ENCODE measurements around the gene PIK3R1. TPM values are rescaled to one million over a fixed set of nuclear protein-coding genes. Genes with fewer than 3 reads are reported as not detected.

PIK3R1 gene
- polyA plus RNA-seq, 4 donors: 9.2 to 68.4 (median 20.5) TPM

DNA sequence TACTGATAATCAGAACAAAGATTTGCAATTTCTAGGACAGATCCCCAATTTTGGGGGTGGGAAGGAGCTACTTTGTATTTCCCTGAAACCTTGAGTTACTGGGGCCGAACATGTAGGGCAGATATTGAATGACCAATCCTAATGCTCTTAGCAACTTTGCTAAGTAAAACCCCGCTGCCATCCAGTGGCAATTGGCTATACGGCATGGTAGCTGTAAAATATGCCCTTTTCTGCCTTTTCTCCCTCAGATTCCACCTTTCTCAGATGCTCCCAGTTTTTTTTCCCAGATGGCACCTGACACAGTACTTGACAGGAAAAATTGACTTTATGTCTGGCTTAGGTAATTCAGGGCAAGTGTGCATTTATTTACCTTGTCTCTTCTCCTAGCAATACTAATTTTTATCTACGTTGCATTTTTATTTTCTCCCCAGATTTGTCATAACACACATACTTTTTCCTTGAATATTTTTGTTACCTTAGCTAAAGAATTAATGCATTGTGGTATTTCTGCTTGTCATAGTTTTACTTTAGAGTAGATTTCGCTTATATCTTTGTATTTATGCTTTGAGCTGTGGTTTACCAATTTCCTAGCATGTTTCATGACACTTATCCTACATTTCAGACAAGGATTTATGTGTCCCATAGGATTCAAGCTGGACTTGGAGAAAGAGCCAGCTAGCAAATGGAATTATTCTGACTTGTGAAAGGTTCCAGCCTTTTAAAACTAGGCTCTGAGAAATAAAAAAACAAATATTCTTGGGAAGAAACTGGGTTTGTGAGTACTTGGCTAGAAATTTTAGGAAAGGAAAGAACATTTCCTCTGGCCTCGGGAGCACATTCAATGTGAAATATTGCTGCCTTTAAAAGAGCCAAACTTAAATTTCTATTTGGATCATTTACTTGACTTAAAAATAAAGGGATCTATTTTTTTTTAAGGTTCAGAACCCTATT is 37.4 kb downstream of the PIK3R1 start:
- H3K9me3 ChIP-seq (ENCODE audit: control insufficient read depth in 2 of 2, insufficient read depth in 1 of 2, low read depth in 1 of 2, low read length in 1 of 2): no peaks in the 10 kb centered on the region
- DNase-seq: peak; percentile 54 to 65
- WGBS, 3 donors: 30 to 47% (median 37%) methylated on average over 6 of the region's 6 CpGs
- H3K36me3 ChIP-seq (ENCODE audit: control insufficient read depth in 3 of 3, insufficient read depth in 2 of 3, low read depth in 1 of 3, low read length in 3 of 3): peaks cover 0 to 16% (median 0%) of the 10 kb centered on the region in 3 donors
- peaks cover 13 to 40% (median 34%) of the 10 kb centered on the region in 3 donors for H3K4me1 ChIP-seq (ENCODE audit: control insufficient read depth in 3 of 3, insufficient read depth in 2 of 3, low read depth in 1 of 3, low read length in 2 of 3)
- peak overlapping the region in 1 of 3 donors; percentile 18 for H3K27ac ChIP-seq (ENCODE audit: low read depth in 1 of 3, low read length in 2 of 3)
- FAIRE-seq: no peak
- H3K27me3 ChIP-seq (ENCODE audit: control insufficient read depth in 3 of 3, insufficient read depth in 3 of 3, low read length in 3 of 3): no peaks in the 10 kb centered on the region
- H3K4me3 ChIP-seq (ENCODE audit: low read depth in 1 of 3, low read length in 3 of 3): no peak overlapping the region

DNA sequence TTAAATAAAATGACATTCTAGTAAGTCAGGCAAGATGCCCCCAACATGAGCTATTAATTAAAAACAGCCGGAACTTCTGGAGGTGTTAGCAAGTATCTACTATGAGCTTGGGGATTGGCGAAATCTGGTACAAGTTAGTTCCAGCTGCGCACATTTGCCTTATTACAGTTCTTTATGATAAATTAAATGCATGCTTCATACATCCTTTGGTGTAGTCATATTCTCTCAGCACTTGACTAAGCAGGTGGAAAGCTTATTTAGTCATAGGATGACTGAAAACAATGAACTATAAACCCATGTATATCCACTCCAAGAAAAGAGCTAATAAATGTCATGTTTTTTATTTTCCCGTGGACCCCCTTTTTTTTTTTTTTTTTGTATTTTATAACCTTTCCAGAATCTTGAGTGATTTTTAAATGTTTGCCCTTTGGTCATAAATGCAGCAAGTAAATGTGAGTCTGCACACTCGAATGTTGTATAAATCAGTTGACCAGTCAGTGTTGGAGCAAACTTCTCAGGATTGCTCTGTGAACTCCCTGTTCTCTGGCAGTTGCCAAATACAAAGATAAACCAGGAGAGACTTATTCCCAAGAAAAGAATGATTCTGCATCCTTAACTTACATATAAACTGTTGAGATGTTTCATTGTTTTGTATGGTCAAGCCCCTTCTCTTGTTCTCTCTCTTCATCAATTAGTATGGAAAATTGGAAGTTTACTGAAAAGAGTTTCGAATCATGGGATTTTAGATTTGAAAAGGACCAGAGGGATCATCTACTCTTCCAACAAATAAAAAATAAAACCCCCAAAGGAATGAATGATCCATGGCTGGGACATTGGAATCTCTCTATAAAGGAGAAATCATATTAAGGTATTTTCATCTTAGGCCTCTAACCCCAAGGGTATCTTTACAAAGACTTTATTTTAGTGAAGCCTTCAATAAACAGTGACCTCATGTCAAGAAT is 38.3 kb downstream of the PIK3R1 start:
- DNase-seq: no peak
- H3K4me3 ChIP-seq (ENCODE audit: low read depth in 1 of 3, low read length in 3 of 3): no peak overlapping the region
- no peaks in the 10 kb centered on the region for H3K27me3 ChIP-seq (ENCODE audit: control insufficient read depth in 3 of 3, insufficient read depth in 3 of 3, low read length in 3 of 3)
- peaks cover 16 to 40% (median 38%) of the 10 kb centered on the region in 3 donors for H3K4me1 ChIP-seq (ENCODE audit: control insufficient read depth in 3 of 3, insufficient read depth in 2 of 3, low read depth in 1 of 3, low read length in 2 of 3)
- peaks cover 0 to 14% (median 0%) of the 10 kb centered on the region in 3 donors for H3K36me3 ChIP-seq (ENCODE audit: control insufficient read depth in 3 of 3, insufficient read depth in 2 of 3, low read depth in 1 of 3, low read length in 3 of 3)
- FAIRE-seq: no peak
- H3K27ac ChIP-seq (ENCODE audit: low read depth in 1 of 3, low read length in 2 of 3): no peak overlapping the region
- WGBS, 3 donors: 43 to 61% (median 56%) methylated on average over 6 of the region's 6 CpGs
- H3K9me3 ChIP-seq (ENCODE audit: control insufficient read depth in 2 of 2, insufficient read depth in 1 of 2, low read depth in 1 of 2, low read length in 1 of 2): no peaks in the 10 kb centered on the region

GRCh38 chr5:68254810-68255209 is 39.3 kb downstream of the PIK3R1 start:
- Histone ChIP-seq H3K27ac (ENCODE audit: low read depth in 1 of 3, low read length in 2 of 3) (peak overlapping the region in 1 of 3 donors; percentile 56), H3K27me3 (ENCODE audit: control insufficient read depth in 3 of 3, insufficient read depth in 3 of 3, low read length in 3 of 3) (no peaks in the 10 kb centered on the region), H3K9me3 (ENCODE audit: control insufficient read depth in 2 of 2, insufficient read depth in 1 of 2, low read depth in 1 of 2, low read length in 1 of 2) (no peaks in the 10 kb centered on the region), H3K36me3 (ENCODE audit: control insufficient read depth in 3 of 3, insufficient read depth in 2 of 3, low read depth in 1 of 3, low read length in 3 of 3) (peaks cover 0 to 13% (median 0%) of the 10 kb centered on the region in 3 donors), H3K4me1 (ENCODE audit: control insufficient read depth in 3 of 3, insufficient read depth in 2 of 3, low read depth in 1 of 3, low read length in 2 of 3) (peaks cover 15 to 40% (median 40%) of the 10 kb centered on the region in 3 donors), H3K4me3 (ENCODE audit: low read depth in 1 of 3, low read length in 3 of 3) (no peak overlapping the region)
- FAIRE-seq (no peak), DNase-seq (no peak)
- 40 to 56% (median 44%) methylated on average over 1 of the region's 1 CpG for WGBS, 3 donors

DNA sequence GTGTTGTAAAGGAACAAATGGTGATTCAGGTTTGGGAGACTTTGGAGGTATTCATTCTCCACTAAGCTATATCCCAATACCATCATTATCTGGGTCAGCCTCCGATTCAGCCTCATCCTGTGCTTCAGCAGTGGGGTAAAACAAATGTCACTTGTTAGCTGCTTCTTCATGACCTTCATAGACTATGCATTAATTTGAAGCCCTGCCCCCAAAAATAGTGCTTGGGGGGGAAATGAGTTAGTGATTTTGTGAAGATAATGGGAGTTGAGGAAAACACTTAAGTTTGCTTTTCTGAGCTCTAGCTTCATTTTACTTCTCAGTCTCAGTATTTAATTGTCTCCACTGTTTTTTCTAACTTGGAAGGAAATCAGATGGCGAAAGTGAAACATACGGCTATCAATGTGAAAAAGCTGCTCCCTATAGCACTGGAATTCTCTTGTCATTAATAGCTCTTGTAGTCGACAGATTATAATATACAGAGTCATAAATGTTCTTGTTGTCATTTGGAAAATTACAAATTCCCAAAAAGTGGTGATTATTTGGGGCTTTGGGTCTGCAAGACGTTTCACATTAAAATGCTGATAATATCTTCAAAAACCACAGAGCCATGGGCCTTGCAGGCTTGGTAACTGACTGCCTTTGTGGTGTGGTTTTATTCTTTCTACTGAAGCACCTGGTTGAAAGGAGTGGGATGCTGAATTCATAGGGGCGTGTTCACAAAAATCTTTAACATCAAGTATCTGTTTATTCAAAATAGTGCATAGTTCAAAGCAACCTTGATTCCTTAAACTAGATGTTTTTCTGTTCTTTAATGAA is 40.0 kb downstream of the PIK3R1 start:
- H3K27ac ChIP-seq (ENCODE audit: low read depth in 1 of 3, low read length in 2 of 3): peak overlapping the region in 1 of 3 donors; percentile 55
- DNase-seq (peak in 1 of 2 donors; percentile 56), FAIRE-seq (no peak)
- no peak overlapping the region for H3K4me3 ChIP-seq (ENCODE audit: low read depth in 1 of 3, low read length in 3 of 3)
- no peaks in the 10 kb centered on the region for H3K27me3 ChIP-seq (ENCODE audit: control insufficient read depth in 3 of 3, insufficient read depth in 3 of 3, low read length in 3 of 3)
- 19 to 31% (median 23%) methylated on average over 6 of the region's 6 CpGs for WGBS, 3 donors
- H3K4me1 ChIP-seq (ENCODE audit: control insufficient read depth in 3 of 3, insufficient read depth in 2 of 3, low read depth in 1 of 3, low read length in 2 of 3): peaks cover 9 to 35% (median 35%) of the 10 kb centered on the region in 3 donors
- H3K9me3 ChIP-seq (ENCODE audit: control insufficient read depth in 2 of 2, insufficient read depth in 1 of 2, low read depth in 1 of 2, low read length in 1 of 2): no peaks in the 10 kb centered on the region
- H3K36me3 ChIP-seq (ENCODE audit: control insufficient read depth in 3 of 3, insufficient read depth in 2 of 3, low read depth in 1 of 3, low read length in 3 of 3): peaks cover 0 to 9% (median 0%) of the 10 kb centered on the region in 3 donors

- 59 to 68% (median 64%) methylated on average over 3 of the region's 3 CpGs for WGBS, 3 donors
- H3K4me3 ChIP-seq (ENCODE audit: low read depth in 1 of 3, low read length in 3 of 3): no peak overlapping the region
- H3K27me3 ChIP-seq (ENCODE audit: control insufficient read depth in 3 of 3, insufficient read depth in 3 of 3, low read length in 3 of 3): no peaks in the 10 kb centered on the region
- no peak for FAIRE-seq
- H3K27ac ChIP-seq (ENCODE audit: low read depth in 1 of 3, low read length in 2 of 3): no peak overlapping the region
- H3K4me1 ChIP-seq (ENCODE audit: control insufficient read depth in 3 of 3, insufficient read depth in 2 of 3, low read depth in 1 of 3, low read length in 2 of 3): peaks cover 7 to 24% (median 22%) of the 10 kb centered on the region in 3 donors
- peaks cover 0 to 7% (median 0%) of the 10 kb centered on the region in 3 donors for H3K36me3 ChIP-seq (ENCODE audit: control insufficient read depth in 3 of 3, insufficient read depth in 2 of 3, low read depth in 1 of 3, low read length in 3 of 3)
- no peak for DNase-seq
- H3K9me3 ChIP-seq (ENCODE audit: control insufficient read depth in 2 of 2, insufficient read depth in 1 of 2, low read depth in 1 of 2, low read length in 1 of 2): no peaks in the 10 kb centered on the region
These were observed 41.7 kb downstream of the PIK3R1 start for GRCh38 chr5:68257210-68257609.

DNA sequence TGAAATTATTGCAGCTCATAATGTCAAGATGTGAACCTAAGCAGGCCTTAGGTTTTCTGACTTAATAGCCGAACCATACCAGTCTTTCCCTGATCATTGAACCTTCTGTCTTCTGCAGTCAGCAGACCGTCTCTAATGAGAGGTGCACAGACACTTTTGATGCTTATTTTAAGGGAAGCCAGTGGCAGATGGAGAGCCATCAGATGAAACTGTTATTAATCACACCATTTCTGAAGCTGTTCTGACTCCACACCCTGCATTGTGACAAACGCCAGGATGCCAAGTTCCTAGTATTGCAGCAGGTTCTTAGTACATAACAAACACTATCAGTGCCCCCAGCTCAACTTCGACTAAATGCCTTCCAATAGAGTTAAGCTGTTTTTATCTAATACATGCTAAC is 43.0 kb downstream of the PIK3R1 start:
- no peaks in the 10 kb centered on the region for H3K9me3 ChIP-seq (ENCODE audit: control insufficient read depth in 2 of 2, insufficient read depth in 1 of 2, low read depth in 1 of 2, low read length in 1 of 2)
- DNase-seq: no peak
- no peak overlapping the region for H3K27ac ChIP-seq (ENCODE audit: low read depth in 1 of 3, low read length in 2 of 3)
- WGBS, 3 donors: 22 to 56% (median 43%) methylated on average over 4 of the region's 4 CpGs
- peaks cover 0 to 7% (median 0%) of the 10 kb centered on the region in 3 donors for H3K36me3 ChIP-seq (ENCODE audit: control insufficient read depth in 3 of 3, insufficient read depth in 2 of 3, low read depth in 1 of 3, low read length in 3 of 3)
- no peak for FAIRE-seq
- H3K4me3 ChIP-seq (ENCODE audit: low read depth in 1 of 3, low read length in 3 of 3): no peak overlapping the region
- peaks cover 7 to 22% (median 17%) of the 10 kb centered on the region in 3 donors for H3K4me1 ChIP-seq (ENCODE audit: control insufficient read depth in 3 of 3, insufficient read depth in 2 of 3, low read depth in 1 of 3, low read length in 2 of 3)
- no peaks in the 10 kb centered on the region for H3K27me3 ChIP-seq (ENCODE audit: control insufficient read depth in 3 of 3, insufficient read depth in 3 of 3, low read length in 3 of 3)

- FAIRE-seq: no peak
- DNase-seq: no peak
- H3K4me3 ChIP-seq (ENCODE audit: low read depth in 1 of 3, low read length in 3 of 3): no peak overlapping the region
- H3K4me1 ChIP-seq (ENCODE audit: control insufficient read depth in 3 of 3, insufficient read depth in 2 of 3, low read depth in 1 of 3, low read length in 2 of 3): peaks cover 8 to 26% (median 24%) of the 10 kb centered on the region in 3 donors
- H3K27ac ChIP-seq (ENCODE audit: low read depth in 1 of 3, low read length in 2 of 3): no peak overlapping the region
- peaks cover 0 to 9% (median 0%) of the 10 kb centered on the region in 3 donors for H3K36me3 ChIP-seq (ENCODE audit: control insufficient read depth in 3 of 3, insufficient read depth in 2 of 3, low read depth in 1 of 3, low read length in 3 of 3)
- 70 to 85% (median 70%) methylated on average over 2 of the region's 2 CpGs for whole genome bisulfite sequencing, 3 donors
- no peaks in the 10 kb centered on the region for H3K27me3 ChIP-seq (ENCODE audit: control insufficient read depth in 3 of 3, insufficient read depth in 3 of 3, low read length in 3 of 3)
- no peaks in the 10 kb centered on the region for H3K9me3 ChIP-seq (ENCODE audit: control insufficient read depth in 2 of 2, insufficient read depth in 1 of 2, low read depth in 1 of 2, low read length in 1 of 2)
These were observed 44.1 kb downstream of the PIK3R1 start for GRCh38 chr5:68259700-68260099.
